SK-N-SH (cell line): ENCODE data around the gene OXSR1. TPM values are rescaled to one million over a fixed set of nuclear protein-coding genes. Genes with fewer than 3 reads are reported as not detected.

Experiments
- CTCF ChIA-PET: fragments of 300-600, 350-600 bp; formaldehyde crosslinking; extraction: SDS; loops from one replicate; lab custom pipeline; 2021; lab: Yijun Ruan, JAX
- POLR2A ChIA-PET: fragments of 350-600 bp; sonication (Branson Sonifier 250); formaldehyde crosslinking; extraction: SDS; loops from one replicate; lab custom pipeline; 2020; ENCODE audit warnings: antibody characterized with exemption, inconsistent platforms; lab: Yijun Ruan, JAX
- DNase-seq: peaks from one replicate; pipeline ENCODE4 v3.0.0; 2012
- H2AFZ ChIP-seq: fragments of 200-600 bp; sonication (generic); 2 replicates; pipeline ENCODE4 v1.8.1; 2016; ENCODE audit warnings: antibody characterized with exemption, mild to moderate bottlenecking, low read depth
- H3F3A ChIP-seq: fragments of 200-600 bp; sonication (generic); replicated peaks from 2 replicates; pipeline ENCODE3; 2016; ENCODE audit warnings: antibody characterized with exemption, mild to moderate bottlenecking; ENCODE audit not compliant: insufficient read depth
- H3K27ac ChIP-seq, 2 experiments: fragments of 200-500 bp in 1 of 2; fragments of 200-600 bp in 1 of 2; sonication (Bioruptor generic) in 1 of 2; sonication (generic), shearing (Covaris generic) in 1 of 2; 2 replicates each; pipeline versions ENCODE4 v1.5.1 to v1.6.1; 2014 to 2016; ENCODE audit warnings: low read depth in 2 of 2, inconsistent platforms in 1 of 2, low read length in 1 of 2, mild to moderate bottlenecking in 1 of 2, mixed read lengths in 1 of 2
- H3K27me3 ChIP-seq: fragments of 200-600 bp; sonication (generic), shearing (Covaris generic); 2 replicates; pipeline ENCODE4 v1.6.1; 2016; ENCODE audit warnings: mixed run types; ENCODE audit not compliant: insufficient read depth
- H3K36me3 ChIP-seq, 2 experiments: fragments of 200-500 bp in 1 of 2; fragments of 200-600 bp in 1 of 2; sonication (Bioruptor generic) in 1 of 2; sonication (generic) in 1 of 2; replicated peaks in 1 of 2; 2 replicates each; pipeline versions ENCODE3 to v1.5.1; 2014 to 2016; ENCODE audit warnings: low read length in 1 of 2, mild to moderate bottlenecking in 1 of 2; ENCODE audit not compliant: insufficient read depth in 2 of 2, control insufficient read depth in 1 of 2
- H3K4me1 ChIP-seq, 2 experiments: fragments of 200-500 bp in 1 of 2; fragments of 200-600 bp in 1 of 2; sonication (Bioruptor generic) in 1 of 2; sonication (generic), shearing (Covaris generic) in 1 of 2; 2 replicates each; pipeline versions ENCODE4 v1.5.1 to v1.6.1; 2014 to 2016; ENCODE audit warnings: low read depth in 1 of 2, low read length in 1 of 2, mixed run types in 1 of 2; ENCODE audit not compliant: insufficient read depth in 2 of 2, control insufficient read depth in 1 of 2
- H3K4me2 ChIP-seq: fragments of 200-600 bp; sonication (generic), shearing (Covaris generic); 2 replicates; pipeline ENCODE4 v1.6.1; 2017; ENCODE audit warnings: mixed run types
- H3K4me3 ChIP-seq, 2 experiments: fragments of 200-500 bp in 1 of 2; fragments of 200-600 bp in 1 of 2; sonication (Bioruptor generic) in 1 of 2; sonication (generic), shearing (Covaris generic) in 1 of 2; 2 replicates each; pipeline versions ENCODE4 v1.5.1 to v1.8.1; 2014 to 2016; ENCODE audit warnings: low read depth in 2 of 2, inconsistent platforms in 1 of 2, low read length in 1 of 2, mild to moderate bottlenecking in 1 of 2, mixed read lengths in 1 of 2, moderate library complexity in 1 of 2
- H3K79me2 ChIP-seq: fragments of 200-600 bp; sonication (generic); 2 replicates; pipeline ENCODE4 v1.8.1; 2017; ENCODE audit warnings: mild to moderate bottlenecking; ENCODE audit not compliant: insufficient read depth
- H3K9ac ChIP-seq: fragments of 200-600 bp; sonication (generic); 2 replicates; pipeline ENCODE4 v1.6.1; 2017; ENCODE audit warnings: mixed run types
- H3K9me2 ChIP-seq: fragments of 200-600 bp; sonication (generic); 2 replicates; pipeline ENCODE4 v1.6.1; 2017; ENCODE audit warnings: mixed run types
- H3K9me3 ChIP-seq: fragments of 200-600 bp; sonication (generic); 2 replicates; pipeline ENCODE4 v1.6.1; 2017; ENCODE audit warnings: mixed run types, mild to moderate bottlenecking, moderate library complexity
- H4K20me1 ChIP-seq: fragments of 200-600 bp; sonication (generic); 2 replicates; pipeline ENCODE4 v1.6.1; 2017; ENCODE audit warnings: mild to moderate bottlenecking, mixed run types; ENCODE audit not compliant: insufficient read depth
- CHD2 ChIP-seq: fragments of 150-350 bp; IDR thresholded peaks from 2 replicates; pipeline ENCODE4 v1.6.1; 2018; ENCODE audit warnings: low read length; ENCODE audit not compliant: partially characterized antibody
- EP300 ChIP-seq, 2 experiments: IDR thresholded peaks; 2 replicates each; pipeline versions ENCODE4 v1.4.0 to v1.6.1; 2012; ENCODE audit warnings: borderline replicate concordance in 1 of 2, low read depth in 1 of 2, low read length in 1 of 2
- EZH2phosphoT487 ChIP-seq: fragments of 200-600 bp; sonication (generic); IDR thresholded peaks from 2 replicates; pipeline ENCODE4 v1.6.1; 2017; ENCODE audit warnings: low read depth, mixed run types, mild to moderate bottlenecking, antibody characterized with exemption, moderate library complexity, borderline replicate concordance
- FOXJ3 ChIP-seq: sonication (generic); formaldehyde crosslinking; IDR thresholded peaks from 2 replicates; pipeline ENCODE4 v1.5.1; 2020; ENCODE audit warnings: mild to moderate bottlenecking, missing genetic modification reagents
- GABPA ChIP-seq: IDR thresholded peaks from 2 replicates; pipeline ENCODE4 v1.4.0; 2012; ENCODE audit warnings: low read depth, mild to moderate bottlenecking
- GATA2 ChIP-seq: sonication (generic); formaldehyde crosslinking; IDR thresholded peaks from 2 replicates; pipeline ENCODE4 v1.5.0; 2020; ENCODE audit warnings: mild to moderate bottlenecking, missing genetic modification reagents
- NRF1 ChIP-seq: IDR thresholded peaks from 2 replicates; pipeline ENCODE4 v1.6.1; 2012; ENCODE audit warnings: low read depth, mild to moderate bottlenecking, low read length
- POLR2AphosphoS5 ChIP-seq: IDR thresholded peaks from 2 replicates; pipeline ENCODE4 v1.6.1; 2012; ENCODE audit warnings: low read depth, low read length
- RCOR1 ChIP-seq: fragments of 150-350 bp; IDR thresholded peaks from 2 replicates; pipeline ENCODE4 v1.6.1; 2017; ENCODE audit warnings: antibody characterized with exemption, low read length
- RFX5 ChIP-seq: IDR thresholded peaks from 2 replicates; pipeline ENCODE4 v1.6.1; 2012; ENCODE audit warnings: mild to moderate bottlenecking, improper control_type of control experiment, low read length
- TCF12 ChIP-seq: IDR thresholded peaks from 2 replicates; pipeline ENCODE4 v1.4.0; 2012
- TEAD4 ChIP-seq: IDR thresholded peaks from 2 replicates; pipeline ENCODE4 v1.4.0; 2012; ENCODE audit warnings: mild to moderate bottlenecking, borderline replicate concordance; ENCODE audit not compliant: insufficient read depth
- YY1 ChIP-seq: IDR thresholded peaks from 2 replicates; pipeline ENCODE4 v1.4.0; 2012; ENCODE audit warnings: low read depth, mild to moderate bottlenecking
- WGBS: methylation state at CpG from one replicate; pipeline ENCODE4 v1.1.6; 2017; ENCODE audit warnings: low lambda C conversion rate; 5-methylcytosine and 5-hydroxymethylcytosine counted together
- polyA plus RNA-seq, 3 experiments: library from polyadenylated mRNA; depleted of rRNA; stranded (reverse); fragments of >200 nt; gene quantifications; 2 replicates each; pipeline ENCODE4 v1.2.3, GENCODE V29; 2012
- TF ChIP-seq, protein P1 (sequence below): IDR thresholded peaks from 2 replicates; pipeline ENCODE4 v1.4.0; 2012; ENCODE audit warnings: low read depth, borderline replicate concordance
- TF ChIP-seq, protein P2 (sequence below): fragments of 150-350 bp; IDR thresholded peaks from 2 replicates; pipeline ENCODE4 v1.6.1; 2016; ENCODE audit warnings: mild to moderate bottlenecking, low read depth, low read length
- TF ChIP-seq, protein P3 (sequence below): IDR thresholded peaks from 2 replicates; pipeline ENCODE4 v1.4.0; 2012; ENCODE audit warnings: low read depth

OXSR1 gene
- polyA plus RNA-seq, 1 of the 3 experiments (the other 2 are of a cell fraction), result 22.3 TPM

DNA sequence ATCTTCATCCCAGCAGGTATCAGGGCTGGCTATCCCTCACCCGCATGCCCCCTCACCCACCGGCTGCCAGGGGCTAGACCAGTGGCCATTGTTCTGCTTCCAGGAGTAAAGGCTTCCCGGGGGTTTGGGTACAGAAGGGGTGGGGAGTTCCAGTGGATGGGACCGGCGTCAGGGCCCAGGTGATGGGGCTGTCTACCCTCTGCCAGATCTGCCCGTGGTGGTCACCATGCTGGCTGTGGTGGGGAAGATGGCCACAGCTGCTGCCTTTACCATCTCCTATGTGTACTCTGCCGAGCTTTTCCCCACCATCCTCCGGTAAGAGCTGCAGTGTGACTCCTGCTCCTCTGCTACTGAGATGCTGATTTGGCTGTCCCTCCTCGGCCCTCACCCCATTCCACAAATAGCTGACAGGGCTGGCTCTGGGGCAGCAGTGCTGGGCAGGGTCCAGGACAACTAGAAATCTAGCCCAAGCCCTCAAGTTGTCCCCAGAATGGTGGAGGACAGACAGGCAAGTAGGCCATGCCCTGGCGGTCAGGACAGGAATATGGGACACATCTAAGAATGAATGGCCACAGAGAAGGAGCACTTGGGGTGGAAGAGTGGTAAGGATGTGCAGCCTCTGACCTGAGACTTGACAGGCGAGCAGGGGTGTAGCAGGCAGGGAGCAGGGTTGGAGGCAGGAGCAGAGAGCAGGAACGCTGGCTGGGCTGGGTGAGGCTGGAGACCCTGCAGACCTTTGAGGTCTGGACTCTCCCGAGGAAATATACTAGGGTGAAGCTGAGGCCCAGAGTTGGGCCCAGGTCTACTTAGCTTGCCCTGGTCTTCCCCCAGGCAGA lies 111.0 kb downstream of the OXSR1 start:
- no peak overlapping the region for H3K27ac ChIP-seq
- H3K36me3 ChIP-seq, result peaks cover 0 to 8% of the 10 kb centered on the region in 2 experiments
- H3K9ac ChIP-seq, result no peak overlapping the region
- no peaks in the 10 kb centered on the region for H4K20me1 ChIP-seq
- no peak overlapping the region for H3K4me2 ChIP-seq
- DNase-seq, result no peak
- no peaks in the 10 kb centered on the region for H3K4me1 ChIP-seq
- H3K79me2 ChIP-seq, result no peaks in the 10 kb centered on the region
- POLR2A ChIA-PET, result no interaction called here
- 77% methylated on average over 7 of the region's 13 CpGs for WGBS
- H3K4me3 ChIP-seq, result no peak overlapping the region
- no peaks in the 10 kb centered on the region for H3F3A ChIP-seq
- no peak for TF ChIP-seq TEAD4
- TF ChIP-seq POLR2AphosphoS5, result no peak
- TF ChIP-seq RCOR1, result no peak
- CTCF ChIA-PET, result no interaction called here
- H3K9me2 ChIP-seq, result no peaks in the 10 kb centered on the region
- no peaks in the 10 kb centered on the region for H3K27me3 ChIP-seq
- no peaks in the 10 kb centered on the region for H3K9me3 ChIP-seq
- no peak overlapping the region for H2AFZ ChIP-seq

DNA sequence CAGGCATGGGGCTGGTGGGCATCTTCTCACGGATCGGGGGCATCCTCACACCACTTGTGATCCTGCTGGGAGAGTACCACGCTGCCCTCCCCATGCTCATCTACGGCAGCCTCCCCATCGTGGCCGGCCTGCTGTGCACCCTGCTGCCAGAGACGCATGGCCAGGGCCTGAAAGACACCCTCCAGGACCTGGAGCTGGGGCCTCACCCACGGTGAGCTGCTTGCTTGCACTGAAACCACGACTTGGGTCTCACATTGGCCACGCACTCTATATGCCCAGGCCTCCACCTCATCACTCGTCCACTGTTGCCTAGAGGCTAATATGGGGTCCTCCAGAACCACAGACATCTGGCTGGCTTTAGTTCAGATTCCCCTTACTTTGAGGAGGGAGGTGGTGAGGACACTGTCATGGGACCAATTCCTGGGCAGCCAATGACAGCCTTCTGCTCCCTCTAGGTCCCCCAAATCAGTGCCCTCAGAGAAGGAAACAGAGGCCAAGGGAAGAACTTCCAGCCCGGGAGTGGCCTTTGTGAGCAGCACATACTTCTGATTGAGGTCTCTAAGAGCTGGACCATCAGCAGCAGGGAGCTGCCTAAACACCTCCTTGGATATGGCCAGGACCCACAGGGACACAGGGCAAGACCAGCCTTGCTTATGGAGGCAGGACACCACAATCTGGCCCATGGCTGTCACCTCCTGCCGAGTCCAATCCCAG lies 111.7 kb downstream of the OXSR1 start:
- Histone ChIP-seq H3K9me2 (no peaks in the 10 kb centered on the region), H3K36me3 (peaks cover 0 to 8% of the 10 kb centered on the region in 2 experiments), H3K27me3 (no peaks in the 10 kb centered on the region), H3K4me3 (no peak overlapping the region), H3K27ac (no peak overlapping the region), H2AFZ (no peak overlapping the region), H3F3A (no peaks in the 10 kb centered on the region), H3K4me1 (no peaks in the 10 kb centered on the region), H3K9ac (no peak overlapping the region), H3K4me2 (no peak overlapping the region), H3K9me3 (no peaks in the 10 kb centered on the region), H4K20me1 (no peaks in the 10 kb centered on the region), H3K79me2 (no peaks in the 10 kb centered on the region)
- CTCF ChIA-PET, result no interaction called here
- WGBS, result 87% methylated on average over 4 of the region's 13 CpGs
- TF ChIP-seq FOXJ3 (CRISPR knock-in tag), result no peak
- TF ChIP-seq YY1, result no peak
- no peak for TF ChIP-seq GATA2 (CRISPR knock-in tag)
- no peak for TF ChIP-seq RFX5
- no peak for TF ChIP-seq TCF12
- no peak for TF ChIP-seq EP300 (IDR thresholded peaks at IDR 0.05; ENCODE audit: borderline replicate concordance in 1 of 2, low read depth in 1 of 2, low read length in 1 of 2)
- TF ChIP-seq, protein P1, sequence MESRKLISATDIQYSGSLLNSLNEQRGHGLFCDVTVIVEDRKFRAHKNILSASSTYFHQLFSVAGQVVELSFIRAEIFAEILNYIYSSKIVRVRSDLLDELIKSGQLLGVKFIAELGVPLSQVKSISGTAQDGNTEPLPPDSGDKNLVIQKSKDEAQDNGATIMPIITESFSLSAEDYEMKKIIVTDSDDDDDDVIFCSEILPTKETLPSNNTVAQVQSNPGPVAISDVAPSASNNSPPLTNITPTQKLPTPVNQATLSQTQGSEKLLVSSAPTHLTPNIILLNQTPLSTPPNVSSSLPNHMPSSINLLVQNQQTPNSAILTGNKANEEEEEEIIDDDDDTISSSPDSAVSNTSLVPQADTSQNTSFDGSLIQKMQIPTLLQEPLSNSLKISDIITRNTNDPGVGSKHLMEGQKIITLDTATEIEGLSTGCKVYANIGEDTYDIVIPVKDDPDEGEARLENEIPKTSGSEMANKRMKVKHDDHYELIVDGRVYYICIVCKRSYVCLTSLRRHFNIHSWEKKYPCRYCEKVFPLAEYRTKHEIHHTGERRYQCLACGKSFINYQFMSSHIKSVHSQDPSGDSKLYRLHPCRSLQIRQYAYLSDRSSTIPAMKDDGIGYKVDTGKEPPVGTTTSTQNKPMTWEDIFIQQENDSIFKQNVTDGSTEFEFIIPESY, result no peak
- no peak for TF ChIP-seq CHD2
- TF ChIP-seq, protein P2, sequence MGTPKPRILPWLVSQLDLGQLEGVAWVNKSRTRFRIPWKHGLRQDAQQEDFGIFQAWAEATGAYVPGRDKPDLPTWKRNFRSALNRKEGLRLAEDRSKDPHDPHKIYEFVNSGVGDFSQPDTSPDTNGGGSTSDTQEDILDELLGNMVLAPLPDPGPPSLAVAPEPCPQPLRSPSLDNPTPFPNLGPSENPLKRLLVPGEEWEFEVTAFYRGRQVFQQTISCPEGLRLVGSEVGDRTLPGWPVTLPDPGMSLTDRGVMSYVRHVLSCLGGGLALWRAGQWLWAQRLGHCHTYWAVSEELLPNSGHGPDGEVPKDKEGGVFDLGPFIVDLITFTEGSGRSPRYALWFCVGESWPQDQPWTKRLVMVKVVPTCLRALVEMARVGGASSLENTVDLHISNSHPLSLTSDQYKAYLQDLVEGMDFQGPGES, result no peak
- no peak for TF ChIP-seq EZH2phosphoT487
- TF ChIP-seq NRF1, result no peak
- TF ChIP-seq, protein P3, sequence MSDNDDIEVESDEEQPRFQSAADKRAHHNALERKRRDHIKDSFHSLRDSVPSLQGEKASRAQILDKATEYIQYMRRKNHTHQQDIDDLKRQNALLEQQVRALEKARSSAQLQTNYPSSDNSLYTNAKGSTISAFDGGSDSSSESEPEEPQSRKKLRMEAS, result no peak
- TF ChIP-seq GABPA, result no peak
- POLR2A ChIA-PET, result no interaction called here
- DNase-seq, result no peak
